DMS114 treated with DMSO at 0.1 percent for 48 hours (cell line): ENCODE data around the gene SPIRE2.
"Not testable (repeated sequence)": the region's sequence is repeated elsewhere in the genome, so short reads cannot be mapped to it uniquely, and the experiment has no call there.

Experiments used
- DNase-seq: peaks from one replicate; lab custom pipeline; 2025; ENCODE audit not compliant: unreplicated experiment; lab: John Stamatoyannopoulos, UW

The SPIRE2 gene

GRCh38 chr16:89808475-89808874, 19.8 kb upstream of the SPIRE2 start:
- no peak for DNase-seq

GRCh38 chr16:89811321-89811720, 17.0 kb upstream of the SPIRE2 start:
- no peak for DNase-seq

GRCh38 chr16:89815639-89816348, 12.5 kb upstream of the SPIRE2 start:
- no peak for DNase-seq

- not testable (repeated sequence) for DNase-seq
These were observed 9.3 kb upstream of the SPIRE2 start for GRCh38 chr16:89818851-89819403.

- DNase-seq, result not testable (repeated sequence)
These were observed 8.8 kb upstream of the SPIRE2 start for GRCh38 chr16:89819448-89819847.

DNA sequence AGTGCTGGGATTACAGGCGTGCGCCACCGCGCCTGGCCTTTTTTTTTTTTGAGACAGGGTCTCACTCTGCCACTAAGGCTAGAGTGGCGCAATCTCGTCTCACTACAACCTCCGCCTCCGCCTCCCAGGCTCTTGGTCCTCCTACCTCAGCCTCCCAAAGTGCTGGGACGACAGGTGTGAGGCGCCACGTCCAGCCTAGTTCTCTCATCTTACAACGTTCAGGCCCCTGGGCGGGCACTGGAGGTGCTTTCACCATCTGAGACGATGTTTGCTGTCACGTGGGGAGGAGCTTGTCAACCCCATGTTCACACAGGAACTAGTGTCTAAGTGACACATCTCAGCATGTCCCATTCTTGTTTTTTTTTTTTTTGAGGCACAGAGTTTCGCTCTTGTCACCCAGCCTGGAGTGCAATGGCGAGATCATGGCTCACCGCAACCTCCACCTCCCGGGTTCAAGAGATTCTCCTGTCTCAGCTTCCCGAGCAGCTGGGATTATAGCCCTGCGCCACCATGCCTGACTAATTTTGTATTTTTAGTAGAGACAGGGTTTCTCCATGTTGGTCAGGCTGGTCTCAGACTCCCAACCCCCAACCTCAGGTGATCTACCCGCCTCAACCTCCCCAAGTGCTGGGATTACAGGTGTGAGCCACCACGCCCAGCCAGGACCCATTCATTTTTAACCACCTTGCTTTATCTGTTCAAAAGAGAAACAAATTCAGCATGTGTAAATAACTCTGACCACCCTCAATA, 6.7 kb upstream of the SPIRE2 start:
- no peak for DNase-seq

DNA sequence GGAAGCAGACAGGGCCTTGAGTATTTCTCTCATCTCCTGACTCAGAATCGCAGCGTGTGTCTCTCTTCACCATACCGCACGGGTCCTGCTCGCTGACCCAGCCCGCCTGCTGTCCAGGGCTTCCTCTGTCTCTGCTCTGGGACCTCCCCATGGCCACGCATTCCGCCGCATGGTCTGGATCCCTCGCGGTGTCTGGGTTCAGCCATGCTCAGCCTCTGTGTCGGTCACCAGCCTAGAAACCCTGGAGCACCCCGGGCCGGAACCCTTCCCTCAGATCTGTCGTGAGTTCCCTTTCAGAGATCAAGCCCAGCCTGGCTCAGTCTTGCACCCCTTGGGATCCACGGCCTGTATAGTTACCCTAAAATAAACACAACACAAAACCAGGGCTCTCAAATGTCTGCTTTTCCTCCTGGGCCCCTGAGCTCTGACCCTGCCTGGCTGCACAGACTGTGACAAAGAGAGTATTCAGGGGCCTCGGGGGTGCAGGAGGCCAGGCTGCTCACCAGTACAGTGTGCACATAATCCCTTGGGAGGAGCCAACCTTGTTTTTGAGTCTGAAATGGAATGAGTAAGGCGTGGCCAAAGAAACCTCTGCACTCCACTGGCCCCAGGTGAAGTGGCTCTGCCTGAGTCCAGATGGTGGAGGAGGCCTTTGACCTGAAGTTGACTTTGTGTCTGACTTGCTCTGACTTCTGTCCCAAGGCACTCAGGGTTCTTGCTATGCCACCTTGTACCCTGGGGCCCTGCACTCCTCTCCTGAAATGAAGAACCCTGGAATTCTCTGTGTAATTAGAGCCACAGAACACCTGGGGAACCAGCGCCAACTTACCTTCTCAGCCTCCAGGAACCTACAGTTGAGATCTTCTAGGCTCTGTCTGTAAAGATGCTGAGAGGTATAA, 5.8 kb upstream of the SPIRE2 start:
- DNase-seq, result no peak

DNA sequence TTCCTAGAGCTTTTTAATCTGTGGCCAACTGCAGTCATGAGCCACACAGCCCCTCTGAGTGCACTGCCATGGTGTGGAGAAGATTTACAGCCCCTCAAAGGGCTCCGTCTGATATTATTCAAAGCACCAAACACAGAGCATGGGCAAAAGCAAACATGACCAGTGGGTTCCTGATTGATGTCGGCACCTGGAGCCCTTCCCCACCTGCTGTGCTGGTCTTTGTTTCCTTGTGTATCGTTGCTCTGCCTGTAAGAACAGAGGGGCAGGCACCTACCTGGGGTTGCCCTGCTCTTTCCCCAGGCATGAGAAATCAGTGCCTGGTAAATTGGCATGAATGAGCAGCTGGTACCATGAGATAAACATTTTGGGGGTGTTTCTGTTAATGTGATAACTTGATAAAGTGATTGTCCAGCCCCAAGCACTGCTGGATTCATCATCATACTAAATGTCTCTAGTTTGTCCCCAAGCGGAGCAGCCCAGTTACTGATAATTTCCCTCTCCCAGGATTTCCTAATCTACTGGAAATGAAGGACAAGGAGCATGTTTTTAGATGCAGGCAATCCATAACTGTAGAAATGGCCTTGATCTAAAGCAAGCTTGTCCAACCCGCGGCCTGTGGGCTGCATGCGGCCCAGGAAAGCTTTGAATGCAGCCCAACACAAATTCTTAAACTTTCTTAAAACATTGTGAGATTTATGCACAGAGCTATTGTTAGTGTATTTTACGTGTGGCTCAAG, 5.0 kb upstream of the SPIRE2 start:
- DNase-seq, result no peak

- DNase-seq, result not testable (repeated sequence)
These were observed 4.5 kb upstream of the SPIRE2 start for GRCh38 chr16:89823824-89824148.

DNA sequence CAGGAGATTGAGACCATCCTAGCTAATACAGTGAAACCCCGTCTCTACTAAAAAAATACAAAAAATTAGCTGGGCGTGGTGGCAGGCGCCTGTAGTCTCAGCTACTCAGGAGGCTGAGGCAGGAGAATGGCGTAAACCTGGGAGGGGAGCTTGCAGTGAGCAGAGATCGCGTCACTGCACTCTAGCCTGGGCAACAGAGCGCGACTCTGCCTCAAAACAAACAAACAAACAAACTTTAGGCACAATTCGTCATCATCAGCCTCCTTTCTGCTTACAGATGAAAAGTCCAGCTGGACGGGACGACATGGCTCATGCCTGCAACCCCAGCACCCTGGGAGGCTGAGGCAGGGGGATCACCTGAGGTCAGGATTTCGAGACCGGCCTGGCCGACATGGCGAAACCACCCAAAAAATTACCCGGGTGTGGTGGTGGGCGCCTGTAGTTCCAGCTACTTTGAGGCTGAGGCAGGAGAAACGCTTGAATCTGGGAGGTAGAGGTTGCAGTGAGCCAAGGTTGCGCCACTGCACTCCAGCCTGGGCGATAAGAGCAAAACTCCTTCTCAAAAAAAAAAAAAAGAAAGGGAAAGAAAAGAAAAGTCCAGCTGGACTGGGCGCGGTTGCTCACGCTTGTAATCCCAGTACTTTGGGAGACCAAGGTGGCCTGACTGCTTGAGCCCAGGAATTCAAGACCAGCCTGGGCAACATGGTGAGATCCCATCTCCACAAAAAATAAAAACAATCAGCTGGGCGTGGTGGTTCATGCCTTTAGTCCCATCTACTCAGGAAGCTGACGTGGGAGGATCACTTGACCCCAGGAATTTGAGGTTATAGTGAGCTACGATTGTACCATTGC, 1.5 kb upstream of the SPIRE2 start:
- no peak for DNase-seq

GRCh38 chr16:89827383-89828198, 684 bp upstream of the SPIRE2 start:
- peak; percentile 59 for DNase-seq

GRCh38 chr16:89828870-89829629, 775 bp downstream of the SPIRE2 start:
- DNase-seq, result no peak

- DNase-seq, result no peak
These were observed 1.6 kb downstream of the SPIRE2 start for GRCh38 chr16:89829630-89830437.

DNA sequence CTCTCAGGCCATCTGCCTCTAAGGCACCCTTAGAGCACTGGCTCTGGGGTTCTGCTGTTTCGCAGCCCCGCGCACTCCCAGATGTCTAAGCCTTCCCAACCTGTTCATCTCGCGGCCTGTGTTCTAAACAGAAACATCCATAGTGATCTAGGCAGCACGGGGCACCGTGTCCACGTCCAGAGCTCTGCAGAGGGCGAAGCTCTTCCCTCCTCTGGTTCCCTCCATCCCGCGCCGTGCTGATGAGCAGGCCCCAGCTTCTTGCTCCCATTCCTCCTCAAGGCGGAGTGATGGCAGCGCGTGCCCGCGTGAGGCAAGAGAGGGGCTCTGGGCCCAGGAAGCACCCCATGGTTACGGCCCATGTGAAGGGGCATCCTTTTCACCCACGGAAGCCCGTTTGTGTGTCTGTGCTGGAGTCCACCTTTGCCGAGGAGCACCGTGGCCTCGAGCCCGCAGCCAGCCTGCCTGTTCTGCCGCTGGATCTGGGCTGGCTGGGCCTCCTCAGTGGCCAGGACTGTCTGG, 3.6 kb downstream of the SPIRE2 start:
- DNase-seq, result no peak

DNA sequence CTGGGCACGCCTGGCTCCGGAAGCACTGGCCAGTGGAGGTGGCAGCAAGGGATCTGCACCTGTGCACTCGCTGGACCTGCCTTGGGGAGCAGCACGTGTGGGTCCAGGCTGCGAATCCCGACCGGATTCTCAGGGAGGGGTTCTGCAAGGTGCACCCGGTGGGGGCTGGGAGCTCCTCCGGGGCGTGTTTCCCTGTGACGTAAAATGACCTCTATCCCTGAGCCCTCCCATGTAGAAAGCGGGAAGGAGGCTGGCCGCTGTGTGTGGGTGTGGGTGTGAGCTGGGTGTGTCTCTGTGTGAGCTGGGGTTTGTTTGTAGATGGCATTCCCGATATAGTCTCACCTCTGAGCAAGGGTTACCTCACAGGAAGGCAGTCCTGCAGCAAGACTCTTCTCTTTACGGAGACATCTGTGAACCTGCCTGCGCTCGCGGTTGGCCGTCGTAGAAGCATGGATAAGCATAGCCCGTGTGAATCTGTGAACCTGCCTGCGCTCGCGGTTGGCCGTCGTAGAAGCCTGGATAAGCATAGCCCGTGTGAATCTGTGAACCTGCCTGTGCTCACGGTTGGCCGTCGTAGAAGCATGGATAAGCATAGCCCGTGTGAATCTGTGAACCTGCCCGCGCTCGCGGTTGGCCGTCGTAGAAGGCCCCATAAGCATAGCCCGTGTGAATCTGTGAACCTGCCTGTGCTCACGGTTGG, 5.5 kb downstream of the SPIRE2 start:
- not testable (repeated sequence) for DNase-seq

GRCh38 chr16:89834813-89835363, 6.6 kb downstream of the SPIRE2 start:
- DNase-seq, result not testable (repeated sequence)
